KMS-11 (cell line): ENCODE measurements around the gene INO80E.
A peak's percentile ranks its signal among the peaks of the same experiment; 100 is the strongest.

Experiments used
- H2AFZ ChIP-seq: fragments of 200-600 bp; sonication (generic); 2 replicates; pipeline ENCODE4 v1.6.1; 2016; ENCODE audit warnings: antibody characterized with exemption, mixed run types, low read depth
- H3K27ac ChIP-seq: fragments of 200-600 bp; sonication (generic); 2 replicates; pipeline ENCODE4 v1.6.1; 2016; ENCODE audit warnings: mild to moderate bottlenecking, mixed run types
- H3K27me3 ChIP-seq: fragments of 200-600 bp; sonication (generic); 2 replicates; pipeline ENCODE4 v1.6.1; 2017; ENCODE audit warnings: mild to moderate bottlenecking, low read depth, mixed run types, moderate library complexity; ENCODE audit not compliant: insufficient read depth
- H3K36me3 ChIP-seq: fragments of 200-600 bp; sonication (generic); 2 replicates; pipeline ENCODE4 v1.6.1; 2017; ENCODE audit warnings: mild to moderate bottlenecking, mixed run types; ENCODE audit not compliant: insufficient read depth
- H3K4me1 ChIP-seq: fragments of 200-600 bp; sonication (generic); 2 replicates; pipeline ENCODE4 v1.6.1; 2016; ENCODE audit warnings: mild to moderate bottlenecking, low read depth, mixed run types; ENCODE audit not compliant: poor library complexity, severe bottlenecking
- H3K4me2 ChIP-seq: fragments of 200-600 bp; sonication (generic); 2 replicates; pipeline ENCODE4 v1.7.0; 2016; ENCODE audit warnings: mild to moderate bottlenecking, mixed run types
- H3K4me3 ChIP-seq: fragments of 200-600 bp; sonication (generic); IDR thresholded peaks from 2 replicates; pipeline ENCODE4 v1.6.1; 2017; ENCODE audit warnings: low read depth, low read length, mixed read lengths; ENCODE audit not compliant: insufficient read depth
- H3K79me2 ChIP-seq: fragments of 200-600 bp; sonication (generic); 2 replicates; pipeline ENCODE4 v1.6.1; 2016; ENCODE audit warnings: low read depth, mixed run types; ENCODE audit not compliant: insufficient read depth
- H3K9ac ChIP-seq: fragments of 200-600 bp; sonication (generic); 2 replicates; pipeline ENCODE4 v1.6.1; 2016; ENCODE audit warnings: mild to moderate bottlenecking, mixed run types
- H4K20me1 ChIP-seq: fragments of 200-600 bp; sonication (generic); 2 replicates; pipeline ENCODE4 v1.6.1; 2016; ENCODE audit warnings: mild to moderate bottlenecking, mixed run types; ENCODE audit not compliant: insufficient read depth
- CTCF ChIP-seq: fragments of 200-600 bp; sonication (generic); conservative IDR thresholded peaks from 2 replicates; pipeline ENCODE4 v1.6.1; 2017; ENCODE audit warnings: low read depth, mild to moderate bottlenecking, antibody characterized with exemption, low read length, moderate library complexity, mixed read lengths

INO80E gene

GRCh38 chr16:29971304-29971703 lies 24.7 kb upstream of the INO80E start:
- no peaks in the 10 kb centered on the region for H3K36me3 ChIP-seq
- H3K9ac ChIP-seq, result no peak overlapping the region
- peaks cover 25% of the 10 kb centered on the region for H3K79me2 ChIP-seq
- no peak overlapping the region for H3K27ac ChIP-seq
- no peaks in the 10 kb centered on the region for H3K27me3 ChIP-seq
- no peaks in the 10 kb centered on the region for H4K20me1 ChIP-seq
- no peak overlapping the region for H3K4me2 ChIP-seq
- TF ChIP-seq CTCF, result no peak
- peaks cover 20% of the 10 kb centered on the region for H3K4me1 ChIP-seq
- H3K4me3 ChIP-seq, result no peak overlapping the region
- H2AFZ ChIP-seq, result no peak overlapping the region

- no peak overlapping the region for H3K4me2 ChIP-seq
- H4K20me1 ChIP-seq, result no peaks in the 10 kb centered on the region
- peaks cover 25% of the 10 kb centered on the region for H3K79me2 ChIP-seq
- TF ChIP-seq CTCF, result no peak
- H3K9ac ChIP-seq, result no peak overlapping the region
- no peak overlapping the region for H3K4me3 ChIP-seq
- peak overlapping the region; percentile 69; the same call in 1 of the 2 replicates for H2AFZ ChIP-seq
- H3K27ac ChIP-seq, result no peak overlapping the region
- H3K36me3 ChIP-seq, result no peaks in the 10 kb centered on the region
- no peaks in the 10 kb centered on the region for H3K27me3 ChIP-seq
- H3K4me1 ChIP-seq, result peaks cover 22% of the 10 kb centered on the region
Measured at GRCh38 chr16:29972500-29972899, 23.5 kb upstream of the INO80E start.

- no peaks in the 10 kb centered on the region for H3K27me3 ChIP-seq
- H3K36me3 ChIP-seq, result no peaks in the 10 kb centered on the region
- H3K4me2 ChIP-seq, result peak overlapping the region; percentile 14; the same call in 1 of the 2 replicates
- peaks cover 22% of the 10 kb centered on the region for H3K4me1 ChIP-seq
- H3K79me2 ChIP-seq, result peaks cover 25% of the 10 kb centered on the region
- H3K27ac ChIP-seq, result no peak overlapping the region
- no peak overlapping the region for H3K9ac ChIP-seq
- no peak for TF ChIP-seq CTCF
- no peak overlapping the region for H3K4me3 ChIP-seq
- H4K20me1 ChIP-seq, result no peaks in the 10 kb centered on the region
- peak overlapping the region; percentile 69 for H2AFZ ChIP-seq
Measured at GRCh38 chr16:29972992-29973383, 23.1 kb upstream of the INO80E start.

GRCh38 chr16:29973384-29974246 lies 22.4 kb upstream of the INO80E start, which contains the start of gene TAOK2:
Gene TAOK2 (plus strand): TSS chr16:29973868. CDS start chr16:29977773, 3,905 bp downstream.
- Histone ChIP-seq H2AFZ (peak within 1 kb of the TSS; percentile 69), H4K20me1 (no peaks in the 10 kb centered on the region), H3K27me3 (no peaks in the 10 kb centered on the region), H3K4me3 (no peak within 1 kb of the TSS), H3K36me3 (no peaks in the 10 kb centered on the region; the same call in 1 of the 2 replicates), H3K27ac (peak within 1 kb of the TSS; percentile 0; the same call in 1 of the 2 replicates), H3K9ac (peak within 1 kb of the TSS; percentile 59), H3K4me2 (peak within 1 kb of the TSS; percentile 100), H3K4me1 (peaks cover 22% of the 10 kb centered on the region), H3K79me2 (peaks cover 25% of the 10 kb centered on the region)
- no peak for TF ChIP-seq CTCF
